IPS-11a (cell line): ENCODE measurements around the gene KCNJ8.
"Not testable (repeated sequence)": the region's sequence is repeated elsewhere in the genome, so short reads cannot be mapped to it uniquely, and the experiment has no call there.

Experiments used
- H3K4me3 ChIP-seq: one replicate; pipeline ENCODE4 v1.5.1; 2013; ENCODE audit warnings: low read depth, low read length, control low read depth

KCNJ8 gene

DNA sequence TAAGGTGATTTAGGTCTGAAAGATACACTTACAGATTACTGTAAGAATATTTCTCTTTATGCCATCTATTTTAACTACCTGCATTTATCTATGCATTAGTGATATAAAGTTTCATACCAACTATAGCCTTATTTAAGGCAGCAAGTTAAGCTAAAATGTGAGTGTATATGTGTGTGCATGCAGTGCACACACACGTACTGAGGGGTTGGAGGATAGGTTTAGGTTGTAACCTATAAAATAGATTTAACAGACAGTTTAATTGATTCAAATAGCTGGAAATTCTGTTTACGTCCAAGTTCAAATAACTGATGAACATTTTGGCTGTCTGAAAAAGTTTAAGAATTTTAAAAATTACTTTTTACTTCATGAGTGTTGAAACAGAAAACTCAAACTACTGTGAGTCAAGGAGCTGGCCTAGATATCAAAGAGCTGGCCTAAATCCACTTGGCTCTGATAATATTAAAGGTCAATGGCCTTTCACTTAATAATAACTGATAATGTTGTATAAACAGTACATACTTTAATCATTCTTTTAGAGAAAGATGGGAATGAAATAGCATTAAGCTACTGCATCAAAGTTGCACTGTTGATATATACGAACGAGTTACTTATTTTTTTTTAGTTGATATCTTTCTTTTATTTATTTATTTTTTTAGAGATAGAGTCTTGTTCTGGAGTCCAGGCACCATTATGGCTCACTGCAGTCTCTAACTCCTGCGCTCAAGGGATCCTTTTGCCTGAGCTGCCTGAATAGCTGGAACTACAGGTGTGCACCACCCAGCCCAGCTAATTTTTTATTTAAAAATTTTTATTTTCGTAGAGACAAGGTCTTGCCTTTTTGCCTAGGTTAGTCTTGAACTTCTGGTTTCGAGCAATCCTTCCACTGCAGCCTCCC, 13.8 kb upstream of the KCNJ8 start:
- no peak overlapping the region for H3K4me3 ChIP-seq

DNA sequence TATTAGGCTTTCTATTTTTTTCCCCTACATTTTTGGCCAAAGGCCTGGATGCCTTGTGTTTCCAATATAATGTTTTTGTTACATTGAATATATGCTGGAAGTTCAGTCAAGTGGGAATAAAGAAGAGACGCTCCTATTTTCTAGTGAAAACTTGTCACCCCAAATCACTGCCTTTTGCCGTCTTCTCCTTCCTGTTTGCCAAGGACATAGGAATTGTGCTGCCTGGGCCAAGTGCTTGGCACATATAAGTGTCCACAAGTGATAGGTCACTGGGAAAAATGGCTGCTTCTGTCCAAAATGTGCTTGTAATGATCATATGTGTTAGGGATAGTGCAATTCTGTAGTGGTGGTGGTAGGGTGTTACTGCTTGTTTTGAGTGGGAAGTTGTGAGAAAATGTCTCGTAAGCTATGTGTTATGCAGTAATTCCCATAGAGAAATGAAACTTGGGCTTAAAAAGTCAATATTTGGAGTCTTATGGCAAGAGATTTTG, 11.6 kb upstream of the KCNJ8 start:
- no peak overlapping the region for H3K4me3 ChIP-seq

DNA sequence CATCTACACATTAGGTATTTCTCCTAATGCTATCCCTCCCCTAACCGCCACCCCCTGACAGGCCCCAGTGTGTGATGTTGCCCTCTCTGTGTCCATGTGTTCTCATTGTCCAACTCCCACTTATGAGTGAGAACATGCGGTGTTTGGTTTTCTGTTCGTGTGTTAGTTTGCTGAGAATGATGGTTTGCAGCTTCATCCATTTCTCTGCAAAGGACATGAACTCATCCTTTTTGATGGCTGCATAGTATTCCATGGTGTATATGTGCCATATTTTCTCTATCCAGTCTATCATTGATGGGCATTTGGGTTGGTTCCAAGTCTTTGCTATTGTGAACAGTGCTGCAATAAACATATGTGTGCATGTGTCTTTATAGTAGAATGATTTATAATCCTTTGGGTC, 8.2 kb upstream of the KCNJ8 start:
- H3K4me3 ChIP-seq, result not testable (repeated sequence)

DNA sequence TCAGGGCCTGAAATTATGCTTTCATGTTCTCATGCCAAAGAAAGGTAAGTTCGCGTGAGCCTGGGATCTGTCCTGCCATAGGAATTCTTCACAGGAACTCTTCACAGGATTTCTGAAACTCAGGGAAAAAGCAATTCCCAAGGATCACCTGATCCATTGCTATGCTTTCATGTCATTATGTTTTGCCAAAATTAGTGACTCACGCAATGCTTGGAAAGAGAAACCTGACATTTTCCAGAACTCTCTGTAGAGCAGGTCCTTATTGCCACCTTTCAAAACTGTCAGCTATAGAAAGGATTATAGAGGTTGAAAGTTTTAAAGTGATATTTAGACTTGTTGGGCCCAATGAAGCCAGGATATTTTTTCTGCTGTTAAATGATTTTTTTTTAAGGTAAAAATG, 6.3 kb upstream of the KCNJ8 start:
- H3K4me3 ChIP-seq, result no peak overlapping the region

DNA sequence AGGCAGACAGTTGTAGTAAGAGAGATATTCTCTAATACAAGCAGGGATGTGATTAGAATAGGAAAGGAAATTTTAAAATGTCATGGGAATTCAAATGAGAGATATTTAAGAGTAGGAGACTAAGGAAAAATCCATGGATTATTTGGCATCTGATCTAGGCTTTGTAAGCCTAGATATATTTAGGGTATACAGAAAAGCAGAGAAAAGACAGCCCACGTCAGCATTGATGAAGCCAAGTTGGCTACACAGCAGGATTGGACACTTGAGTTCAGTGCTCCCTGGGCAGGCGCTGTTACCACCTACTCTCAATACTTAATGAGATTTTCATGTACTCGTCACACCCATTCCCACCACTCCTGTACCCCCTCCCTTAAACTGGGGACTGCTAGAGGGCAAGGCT, 1.7 kb upstream of the KCNJ8 start:
- no peak overlapping the region for H3K4me3 ChIP-seq

DNA sequence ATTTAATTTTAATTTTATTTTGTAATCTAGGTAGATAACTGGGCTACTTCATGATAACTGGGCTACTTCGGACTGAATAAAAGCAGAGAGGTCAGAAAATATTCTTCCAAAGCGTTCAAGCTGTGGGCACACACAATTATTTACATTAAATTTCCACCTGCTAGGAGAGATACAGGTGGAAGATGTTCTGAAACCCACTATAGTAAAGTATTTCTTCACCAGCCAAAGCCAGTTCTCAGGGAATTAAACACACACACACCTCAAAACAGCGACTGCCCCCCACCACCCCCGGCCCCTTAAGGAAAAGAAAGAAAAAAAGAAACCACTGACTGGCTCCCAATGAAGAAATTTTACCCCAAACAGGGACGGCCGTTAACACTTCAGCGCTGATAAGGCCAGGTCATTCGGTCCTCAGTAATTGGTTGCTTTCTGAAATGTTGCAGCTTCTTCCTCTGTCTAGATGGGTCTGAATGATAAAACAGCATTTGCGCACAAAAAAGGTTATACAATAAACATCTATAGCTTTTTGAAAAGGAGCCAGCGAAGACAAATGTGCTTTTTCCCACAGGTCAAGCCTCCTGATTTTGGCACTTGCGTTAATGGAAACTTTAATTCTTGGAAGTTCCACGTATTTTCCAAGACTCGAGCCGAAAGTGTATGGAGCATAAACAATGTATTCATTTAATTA, 771 bp upstream of the KCNJ8 start:
- H3K4me3 ChIP-seq, result peak overlapping the region; percentile 39

DNA sequence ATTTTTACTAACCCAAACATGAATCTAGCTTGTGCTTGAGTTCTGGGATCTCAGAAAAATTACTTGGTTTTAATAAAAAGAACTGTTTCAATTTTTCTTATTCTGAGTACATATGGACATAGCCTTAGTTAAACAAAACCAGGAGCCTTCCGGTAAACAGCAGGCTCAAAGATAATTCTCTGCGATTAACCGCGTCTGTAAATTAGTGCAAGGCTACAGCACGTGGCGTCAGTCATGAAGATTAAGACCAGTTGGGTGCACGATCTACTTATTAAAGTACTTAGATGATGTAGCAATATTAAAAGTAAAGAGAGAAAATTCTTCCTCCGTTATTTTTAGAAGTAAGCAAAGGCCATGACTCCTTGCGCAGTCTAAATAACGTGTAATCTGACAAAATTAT, 700 bp downstream of the KCNJ8 start:
- H3K4me3 ChIP-seq, result no peak overlapping the region

DNA sequence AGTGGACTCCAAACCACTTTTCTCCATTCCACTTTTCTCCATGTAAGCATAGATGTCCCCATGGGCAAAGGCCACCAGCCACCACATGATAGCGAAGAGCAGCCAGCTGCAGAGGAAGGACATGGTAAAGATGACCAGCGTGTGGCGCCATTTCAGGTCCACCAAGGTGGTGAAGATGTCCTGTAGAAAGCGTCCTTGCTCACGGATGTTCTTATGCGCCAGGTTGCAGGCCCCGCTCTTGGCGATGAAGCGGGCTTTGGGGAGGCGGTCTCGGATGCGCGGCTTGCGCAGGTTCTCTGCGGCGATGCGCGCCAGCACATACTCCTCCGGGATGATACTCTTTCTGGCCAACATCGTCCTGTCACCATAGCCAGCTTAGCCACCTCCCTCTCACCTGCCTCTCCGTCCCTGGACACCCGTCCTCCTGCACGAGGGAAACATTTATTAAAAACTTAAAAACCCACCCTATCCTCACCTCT, 1.2 kb downstream of the KCNJ8 start:
- no peak overlapping the region for H3K4me3 ChIP-seq

DNA sequence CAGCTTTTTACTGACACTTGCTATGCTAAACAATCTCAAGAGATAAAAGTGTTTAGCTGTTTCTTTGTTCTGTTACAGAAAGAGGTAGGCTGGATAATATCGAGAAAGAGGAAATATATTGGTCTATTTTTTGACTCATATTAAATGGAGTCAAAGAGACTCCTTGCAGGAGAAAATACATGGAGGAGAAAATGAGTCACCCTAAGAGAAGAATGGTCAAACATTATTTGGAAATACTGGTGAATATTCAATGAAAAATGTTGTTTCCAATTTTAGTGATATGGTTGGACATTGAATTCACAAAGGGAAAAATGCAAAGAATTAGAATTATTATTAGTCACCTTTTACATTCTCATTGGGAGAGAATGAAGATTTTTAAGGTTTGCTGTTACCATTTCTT, 3.2 kb downstream of the KCNJ8 start:
- H3K4me3 ChIP-seq, result no peak overlapping the region

DNA sequence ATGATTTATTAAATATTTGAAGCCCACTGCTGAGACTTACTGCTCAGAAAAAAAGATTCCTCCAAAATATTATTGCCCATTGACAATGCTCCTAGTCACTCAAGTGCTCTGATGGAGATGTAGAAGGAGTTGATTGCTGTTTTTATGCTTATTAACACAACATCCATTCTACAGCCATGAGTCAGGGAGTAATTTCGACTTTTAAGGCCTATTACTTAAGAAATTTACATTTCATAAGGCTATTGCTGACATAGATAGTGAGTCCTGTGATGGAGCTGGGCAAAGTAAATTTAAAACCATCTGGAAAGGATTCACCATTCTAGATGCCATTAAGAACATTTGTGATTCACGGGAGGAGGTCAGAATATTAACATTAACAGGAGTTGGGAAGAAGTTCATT, 5.2 kb downstream of the KCNJ8 start:
- H3K4me3 ChIP-seq, result no peak overlapping the region

DNA sequence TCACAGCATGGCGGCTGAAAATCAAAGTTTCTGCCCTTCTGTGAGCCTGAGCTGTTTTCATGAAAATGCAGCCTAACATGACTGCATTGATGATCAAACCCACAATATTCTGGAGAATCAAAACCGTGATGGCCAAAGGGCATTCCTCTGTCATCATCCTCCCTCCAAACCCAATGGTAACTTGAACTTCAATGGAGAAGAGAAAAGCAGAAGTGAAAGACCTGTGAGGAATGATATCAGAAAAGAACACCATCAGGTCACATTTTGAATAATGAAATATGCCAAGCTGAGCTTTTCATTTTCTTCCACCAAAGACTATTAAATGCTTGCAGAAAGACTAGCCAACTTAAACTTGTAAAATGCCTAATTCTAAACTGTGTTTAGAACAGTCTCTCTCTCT, 8.1 kb downstream of the KCNJ8 start:
- H3K4me3 ChIP-seq, result no peak overlapping the region

DNA sequence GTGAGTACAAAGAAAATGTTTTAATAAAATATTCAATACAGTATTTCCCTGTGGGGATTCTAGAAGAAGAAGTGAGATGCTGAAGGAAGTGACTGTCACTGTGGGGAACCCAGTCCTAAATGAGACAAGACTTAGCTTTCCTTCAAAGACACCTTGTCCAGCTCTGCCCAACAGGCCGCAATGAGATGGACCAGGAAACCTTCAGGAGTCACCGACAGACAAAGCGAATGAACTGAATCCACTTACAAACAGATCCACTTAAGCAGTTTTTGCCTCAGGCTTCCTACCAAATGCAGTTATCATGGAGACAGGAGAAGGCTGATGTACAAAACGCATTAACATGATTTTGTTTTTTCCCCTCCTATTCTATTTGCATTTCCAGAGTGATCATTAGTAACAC, 9.6 kb downstream of the KCNJ8 start:
- H3K4me3 ChIP-seq, result no peak overlapping the region

DNA sequence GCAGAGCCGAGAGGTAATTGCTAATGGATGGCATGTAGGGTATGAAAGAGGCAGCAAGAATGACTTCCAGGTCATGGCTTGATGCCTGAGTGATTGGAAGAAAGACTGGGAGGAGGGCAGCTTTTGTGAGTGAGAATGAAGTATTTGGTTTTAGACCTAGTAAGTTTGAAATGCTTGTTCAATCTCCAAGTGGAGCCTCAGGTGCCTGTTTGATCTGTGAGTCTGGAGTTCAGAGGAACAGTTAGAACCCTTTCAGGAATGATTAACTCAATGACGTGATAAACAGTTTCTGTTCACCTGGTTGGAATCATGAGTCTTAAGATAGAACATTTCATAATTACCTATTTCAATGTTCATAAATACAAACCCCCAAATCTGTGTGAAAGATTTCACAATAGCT, 10.4 kb downstream of the KCNJ8 start:
- no peak overlapping the region for H3K4me3 ChIP-seq

DNA sequence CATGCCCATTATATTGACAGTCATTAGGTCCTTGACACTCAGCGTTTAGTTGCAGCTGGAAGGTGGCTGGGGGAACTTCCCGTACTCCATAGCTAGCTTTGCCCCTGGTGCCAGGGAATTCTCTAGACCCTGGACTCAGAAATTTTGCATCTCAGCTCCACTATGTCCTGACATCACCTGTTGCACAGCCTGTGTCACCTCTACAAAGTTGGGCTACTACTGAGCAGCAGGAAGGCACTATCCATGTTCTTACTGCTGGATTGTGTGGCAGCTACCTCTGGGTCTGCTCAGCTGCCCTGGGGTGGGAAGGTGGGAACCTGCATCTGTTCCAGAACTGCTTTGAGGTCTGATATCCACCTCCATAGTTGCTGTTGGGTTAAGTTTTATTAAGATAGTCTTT, 11.0 kb downstream of the KCNJ8 start:
- no peak overlapping the region for H3K4me3 ChIP-seq

DNA sequence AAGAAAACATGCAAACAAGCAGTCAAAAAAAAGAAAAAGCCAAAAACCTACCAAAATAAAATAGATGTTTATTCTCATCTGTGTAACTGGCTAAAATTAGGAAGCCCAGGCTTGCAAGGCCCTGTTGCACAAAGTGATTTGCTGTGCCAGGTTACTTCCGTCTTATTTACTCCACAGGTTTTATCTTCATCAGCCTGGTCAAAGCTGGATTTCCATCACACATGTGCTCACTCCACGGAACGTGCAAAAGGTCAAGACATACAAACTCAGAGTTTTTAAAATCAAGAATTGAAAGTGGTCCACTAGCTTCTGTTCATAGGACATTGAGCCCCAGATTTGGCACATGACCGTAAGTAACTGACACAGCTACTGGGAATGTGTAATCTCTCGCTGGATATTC, 14.8 kb downstream of the KCNJ8 start:
- H3K4me3 ChIP-seq, result no peak overlapping the region

DNA sequence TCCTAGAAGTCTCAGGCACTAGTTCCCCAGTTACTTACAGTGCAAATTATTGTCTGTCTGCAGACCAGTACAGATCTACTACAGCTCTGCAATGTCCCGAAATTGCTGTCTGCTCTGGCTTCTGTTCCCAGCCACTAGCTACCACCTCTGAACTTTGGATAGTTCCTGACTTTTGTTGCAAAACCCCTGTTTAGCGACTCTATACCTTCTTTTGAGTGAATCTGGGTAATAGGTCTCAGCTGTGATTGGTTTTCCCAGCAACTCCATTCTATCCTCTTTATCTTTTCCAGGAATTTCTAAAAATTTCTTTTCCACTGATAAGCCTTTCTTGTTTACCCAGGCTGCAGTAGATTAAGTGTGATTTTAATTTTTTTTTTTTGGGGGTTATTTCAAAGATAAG, 16.8 kb downstream of the KCNJ8 start:
- no peak overlapping the region for H3K4me3 ChIP-seq

DNA sequence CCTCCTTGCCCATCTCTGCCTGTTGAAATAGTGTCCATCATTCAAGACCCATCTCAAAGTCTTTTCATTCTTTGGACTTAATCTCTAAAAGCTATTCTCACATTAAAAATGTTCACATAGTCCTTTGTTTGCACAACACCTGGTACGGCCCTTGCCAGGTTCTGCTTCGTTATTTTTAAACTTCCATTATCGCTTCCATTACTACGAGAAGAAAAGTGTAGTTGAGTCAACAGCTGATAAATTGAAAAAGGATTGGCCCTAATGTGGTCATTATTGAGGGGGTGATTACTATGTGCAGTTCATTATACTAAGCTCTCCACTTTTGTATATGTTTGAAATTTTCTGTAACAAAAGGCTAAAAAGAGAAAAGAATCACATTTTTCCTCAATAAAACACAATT, 17.8 kb downstream of the KCNJ8 start:
- H3K4me3 ChIP-seq, result no peak overlapping the region

DNA sequence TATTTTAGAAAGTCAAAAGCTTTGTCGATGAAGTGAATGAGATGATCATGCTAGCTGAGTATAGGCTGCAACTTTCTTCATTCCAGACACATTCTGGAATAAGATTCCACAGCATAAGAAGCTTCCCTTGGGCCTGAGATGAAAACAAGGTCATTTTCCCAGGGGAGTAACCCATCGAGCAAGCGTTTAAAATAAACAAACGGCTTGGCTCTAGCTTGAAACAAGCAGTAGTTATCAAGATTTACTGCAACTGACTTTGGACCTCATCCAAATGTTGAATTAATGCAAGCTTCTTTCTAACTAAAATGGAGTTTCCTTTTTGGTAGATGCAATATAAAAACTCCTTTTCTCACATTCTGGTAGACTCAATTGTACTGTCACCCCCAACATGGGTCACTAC, 23.0 kb downstream of the KCNJ8 start:
- H3K4me3 ChIP-seq, result no peak overlapping the region

DNA sequence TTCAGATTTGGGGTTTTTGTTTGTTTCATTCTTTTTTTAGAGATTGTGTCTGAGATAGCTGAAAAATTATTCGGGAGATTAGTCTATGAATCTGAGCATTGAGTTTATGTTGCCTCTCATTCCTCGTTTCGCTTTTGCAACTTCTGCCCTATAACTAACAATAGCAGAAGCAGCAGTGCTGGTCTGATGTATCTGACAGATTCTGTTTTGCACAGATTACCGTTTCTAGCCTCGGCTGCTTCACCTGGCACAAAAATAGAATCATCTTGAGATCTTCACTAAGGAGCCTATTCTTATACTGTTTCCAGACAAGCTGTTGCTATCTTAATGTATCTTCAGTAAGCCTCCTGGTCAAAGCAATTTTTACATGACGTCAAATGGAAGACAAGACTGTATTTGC, 29.2 kb downstream of the KCNJ8 start:
- H3K4me3 ChIP-seq, result no peak overlapping the region

DNA sequence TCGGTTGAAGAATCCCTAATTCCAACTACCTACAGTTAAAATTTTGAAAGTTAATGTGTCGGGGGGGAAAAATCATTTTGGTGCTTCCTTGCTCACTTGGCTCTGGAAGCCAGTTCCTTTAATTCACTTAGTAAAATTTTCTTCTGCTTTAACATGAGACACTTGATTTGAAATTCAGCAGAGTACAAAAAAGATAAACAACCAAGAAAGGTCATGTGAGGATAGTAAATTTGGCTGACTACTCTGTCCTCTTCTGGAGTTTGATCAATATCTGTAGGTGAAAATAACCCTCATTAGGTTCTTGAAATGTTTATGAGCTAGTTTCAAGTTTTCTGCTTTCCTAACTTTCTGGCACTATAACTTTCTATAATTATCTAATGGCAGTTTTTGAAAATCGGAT, 43.4 kb downstream of the KCNJ8 start:
- no peak overlapping the region for H3K4me3 ChIP-seq

DNA sequence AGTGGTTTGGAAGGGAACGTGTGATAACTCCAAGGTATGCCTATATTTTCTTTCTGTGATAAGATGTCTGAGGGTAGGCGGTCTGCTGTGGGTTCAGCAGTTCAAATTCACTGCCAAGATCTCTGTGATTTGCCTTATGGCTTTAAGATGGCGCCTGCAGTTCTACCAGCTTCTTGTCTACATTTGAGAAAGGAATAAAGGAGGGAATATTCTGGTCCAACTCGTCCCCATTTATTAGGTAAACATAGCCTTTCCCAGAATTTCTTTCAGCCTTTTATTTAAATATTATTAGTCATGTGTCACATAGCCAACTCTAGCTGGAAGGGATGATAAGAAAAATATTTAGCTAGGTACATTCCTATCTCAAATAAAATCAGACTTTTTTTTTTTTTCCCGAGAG, 48.8 kb downstream of the KCNJ8 start:
- no peak overlapping the region for H3K4me3 ChIP-seq

DNA sequence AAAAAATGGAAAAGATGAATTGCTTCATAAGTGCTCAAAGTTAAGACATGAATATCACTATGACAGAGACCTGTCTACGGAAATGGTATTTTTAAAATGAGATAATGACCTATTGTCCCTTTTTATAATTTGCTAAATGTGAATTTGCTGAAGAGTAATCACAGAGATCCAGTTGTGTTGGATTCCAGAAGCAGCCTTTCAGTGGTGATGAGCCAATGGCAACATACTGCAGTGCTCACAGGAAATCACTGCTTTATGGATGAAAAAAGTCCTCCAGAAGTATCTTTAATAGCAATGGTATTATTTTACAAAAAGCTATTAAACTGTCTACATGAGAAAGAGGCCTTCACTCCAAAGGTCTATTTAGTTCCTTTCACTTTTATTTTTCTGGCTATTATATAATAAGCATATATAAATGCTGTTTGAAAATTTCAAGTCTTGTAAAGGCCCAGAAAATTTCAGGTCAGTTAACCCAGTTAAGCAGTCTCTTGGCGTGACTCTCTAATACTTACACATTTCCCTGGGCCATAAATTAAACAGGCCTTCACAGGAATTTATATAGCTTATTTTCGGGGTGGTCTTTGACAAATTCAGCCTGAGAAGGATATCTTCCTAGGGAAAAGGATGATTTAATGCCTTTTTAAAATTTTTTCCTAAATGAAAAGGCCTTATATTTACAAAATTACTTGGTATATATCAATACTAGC, 55.4 kb downstream of the KCNJ8 start:
- no peak overlapping the region for H3K4me3 ChIP-seq
